PFSK-1 (cell line): ENCODE data around the gene TNS1.

ENCODE experiments used
- FOXP2 ChIP-seq: optimal IDR thresholded peaks from 2 replicates; pipeline ENCODE3; 2011; ENCODE audit warnings: borderline replicate concordance, control low read depth, inconsistent platforms; ENCODE audit not compliant: insufficient read depth; ENCODE audit errors: extremely low read length, extremely low read depth
- POLR2AphosphoS5 ChIP-seq: IDR thresholded peaks from 2 replicates; pipeline ENCODE4 v1.6.1; 2012; ENCODE audit warnings: low read depth, mild to moderate bottlenecking, control low read depth, low read length, moderate library complexity
- REST ChIP-seq, 2 experiments: IDR thresholded peaks; 2 replicates each; pipeline versions ENCODE4 v1.6.1 to v1.8.0; 2011 to 2012; ENCODE audit warnings: low read depth in 2 of 2, low read length in 2 of 2, control low read depth in 1 of 2, inconsistent platforms in 1 of 2, mild to moderate bottlenecking in 1 of 2, moderate library complexity in 1 of 2; ENCODE audit not compliant: insufficient read depth in 1 of 2
- SIN3A ChIP-seq: IDR thresholded peaks from 2 replicates; pipeline ENCODE4 v1.6.1; 2012; ENCODE audit warnings: mild to moderate bottlenecking, low read length, moderate library complexity, borderline replicate concordance; ENCODE audit not compliant: insufficient read depth
- TAF1 ChIP-seq: IDR thresholded peaks from 2 replicates; pipeline ENCODE4 v1.6.1; 2012; ENCODE audit warnings: low read length, control low read depth, borderline replicate concordance; ENCODE audit not compliant: insufficient read depth

The TNS1 gene

GRCh38 chr2:217799563-217800432 is 203.0 kb downstream of the TNS1 start:
- TF ChIP-seq FOXP2 (no peak), TAF1 (no peak), REST (IDR thresholded peaks at IDR 0.05; ENCODE audit: insufficient read depth in 1 of 2, low read depth in 2 of 2, low read length in 2 of 2) (no peak), POLR2AphosphoS5 (no peak), SIN3A (no peak)

- TF ChIP-seq REST (IDR thresholded peaks at IDR 0.05; ENCODE audit: insufficient read depth in 1 of 2, low read depth in 2 of 2, low read length in 2 of 2), result no peak
- TF ChIP-seq TAF1, result no peak
- no peak for TF ChIP-seq FOXP2
These were observed 203.8 kb downstream of the TNS1 start for GRCh38 chr2:217798743-217799562.

GRCh38 chr2:217798191-217798590 is 204.6 kb downstream of the TNS1 start:
- no peak for TF ChIP-seq TAF1
- TF ChIP-seq SIN3A, result no peak

- 0 out of 4 replicates have a peak, but pooled peaks of 1 of the 2 experiments have one; percentile 59 for TF ChIP-seq REST (IDR thresholded peaks at IDR 0.05; ENCODE audit: insufficient read depth in 1 of 2, low read depth in 2 of 2, low read length in 2 of 2)
- TF ChIP-seq SIN3A, result no peak
These were observed 205.1 kb downstream of the TNS1 start for GRCh38 chr2:217797661-217798069.

- no peak for TF ChIP-seq REST (IDR thresholded peaks at IDR 0.05; ENCODE audit: insufficient read depth in 1 of 2, low read depth in 2 of 2, low read length in 2 of 2)
- no peak for TF ChIP-seq FOXP2
- TF ChIP-seq TAF1, result no peak
- TF ChIP-seq SIN3A, result no peak
- TF ChIP-seq POLR2AphosphoS5, result no peak
These were observed 205.6 kb downstream of the TNS1 start for GRCh38 chr2:217797165-217797564.
